ENCODE results near the gene FAM222B.
"Not testable (repeated sequence)": the region's sequence is repeated elsewhere in the genome, so short reads cannot be mapped to it uniquely, and the experiment has no call there.

The FAM222B gene

GRCh38 chr17:28726627-28727491, 115.7 kb downstream of the FAM222B start:
- DNase-seq (ENCODE audit: low spot score): peak; percentile 93

DNA sequence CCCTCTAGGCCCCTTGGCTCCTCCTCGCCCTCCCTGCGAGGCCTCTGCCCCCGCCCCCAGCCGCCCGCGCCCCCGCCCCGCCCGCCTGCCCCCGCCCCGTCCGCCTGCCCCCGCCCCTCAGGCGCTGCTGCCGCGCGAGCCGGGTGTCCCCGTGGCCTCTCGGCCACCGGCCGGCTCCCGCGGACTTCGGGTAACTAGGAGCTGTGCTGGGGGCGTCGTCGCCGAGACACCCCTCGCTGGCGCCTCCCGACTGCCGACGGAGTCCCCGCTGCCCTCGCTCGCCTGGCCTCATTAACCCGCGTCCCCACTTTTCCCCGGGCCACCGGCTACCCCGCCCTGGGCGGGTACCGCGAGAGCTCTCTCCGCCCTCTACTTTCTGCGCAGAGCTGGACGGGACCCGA, 116.4 kb downstream of the FAM222B start, which contains the start of gene TLCD1:
Gene TLCD1, minus strand, starts transcription at position 8 of the 401 bp plus-strand sequence. CDS start 136 bp downstream, outside the sequence.
- no peak for DNase-seq (ENCODE audit: low spot score)

- DNase-seq (ENCODE audit: low spot score): no peak
Observed at GRCh38 chr17:28725660-28726225, 116.8 kb downstream of the FAM222B start.

DNA sequence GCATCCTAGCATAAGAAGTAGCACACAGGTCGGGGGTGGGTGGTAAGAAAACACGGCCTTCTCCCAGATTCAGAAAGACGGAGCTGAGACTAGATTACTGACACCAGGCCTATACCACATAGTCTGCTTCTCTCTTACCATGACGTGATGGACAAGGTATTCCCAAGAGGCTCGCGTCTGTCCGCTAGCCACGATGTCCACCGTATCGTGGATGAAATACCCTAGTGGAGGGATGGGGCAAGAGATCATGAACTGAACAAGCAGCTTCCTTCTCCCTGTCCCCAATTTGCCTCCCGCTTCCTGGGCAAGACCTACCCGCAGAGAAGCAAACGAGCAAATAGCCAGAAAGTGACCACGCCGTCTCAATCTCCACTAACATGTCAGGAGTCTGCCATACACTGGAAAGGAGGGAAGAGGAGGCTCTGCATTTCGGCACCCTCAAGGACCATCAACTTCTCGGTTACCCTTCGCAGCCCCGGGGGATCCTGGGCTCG, 117.4 kb downstream of the FAM222B start:
- no peak for DNase-seq (ENCODE audit: low spot score)

- no peak for DNase-seq (ENCODE audit: low spot score)
Observed at GRCh38 chr17:28724500-28725165, 118.0 kb downstream of the FAM222B start.

GRCh38 chr17:28723836-28724499, 118.6 kb downstream of the FAM222B start:
- DNase-seq (ENCODE audit: low spot score): not testable (repeated sequence)

DNA sequence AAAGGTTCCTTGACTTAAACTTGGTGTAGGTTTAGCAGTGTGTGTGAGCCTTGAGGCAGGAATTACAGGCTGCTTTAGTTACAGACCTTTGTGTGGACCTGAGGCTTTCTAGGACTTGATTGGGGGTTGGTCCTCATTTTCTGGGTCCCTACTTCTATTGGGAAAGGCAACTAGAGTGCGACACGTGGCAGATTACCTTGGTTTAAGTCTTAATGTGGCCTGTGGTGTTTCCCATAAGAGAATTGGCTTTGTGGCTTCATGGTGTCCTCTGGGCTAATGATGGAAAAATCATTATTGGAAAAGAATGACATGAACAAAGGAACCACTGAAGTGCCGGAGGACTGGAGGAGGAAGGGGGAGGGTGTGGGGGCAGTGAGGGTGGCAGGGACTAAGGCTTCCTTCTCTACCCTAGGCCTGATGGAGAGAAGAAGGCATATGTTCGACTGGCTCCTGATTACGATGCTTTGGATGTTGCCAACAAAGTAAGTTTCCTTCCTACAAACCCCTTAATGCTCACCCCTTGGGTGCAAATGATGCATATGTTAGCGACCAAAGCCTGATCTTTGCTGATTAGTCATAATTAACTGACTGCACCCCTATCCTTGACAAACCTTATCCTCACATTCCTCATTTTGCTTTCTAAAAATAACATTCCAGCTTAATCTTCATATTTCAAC, 119.3 kb downstream of the FAM222B start:
- DNase-seq (ENCODE audit: low spot score): no peak

- no peak for DNase-seq (ENCODE audit: low spot score)
Observed at GRCh38 chr17:28722417-28723158, 120.0 kb downstream of the FAM222B start.

- DNase-seq (ENCODE audit: low spot score): not testable (repeated sequence)
Observed at GRCh38 chr17:28720997-28721329, 121.6 kb downstream of the FAM222B start.

DNA sequence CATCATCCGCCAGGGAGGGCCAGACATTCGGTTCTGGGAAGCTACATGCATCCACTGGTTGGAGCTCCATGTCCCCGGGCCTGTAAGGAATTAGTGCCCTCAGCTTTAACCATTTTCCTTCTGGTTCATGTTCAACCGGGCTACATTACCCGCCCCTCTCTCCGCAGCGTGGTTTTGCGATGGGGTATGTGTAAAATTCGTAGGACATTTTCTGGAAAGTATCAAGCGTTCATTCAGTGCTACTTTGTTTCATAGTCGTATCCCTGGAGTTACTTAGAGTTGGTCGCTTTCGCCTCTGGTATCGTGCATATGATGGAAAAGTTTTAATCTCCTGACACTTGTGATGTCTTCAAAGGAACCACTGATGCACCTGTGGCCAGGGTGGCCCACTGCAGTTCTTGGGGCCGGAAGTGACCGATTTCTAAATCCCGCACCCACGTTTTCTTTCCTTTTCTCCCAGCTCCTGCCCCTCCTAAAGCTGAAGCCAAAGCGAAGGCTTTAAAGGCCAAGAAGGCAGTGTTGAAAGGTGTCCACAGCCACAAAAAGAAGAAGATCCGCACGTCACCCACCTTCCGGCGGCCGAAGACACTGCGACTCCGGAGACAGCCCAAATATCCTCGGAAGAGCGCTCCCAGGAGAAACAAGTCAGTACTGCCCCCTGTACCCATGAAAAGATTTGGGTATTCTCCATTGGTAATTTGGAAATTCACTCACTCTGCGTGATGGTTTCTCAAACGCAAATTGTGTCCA, 122.2 kb downstream of the FAM222B start:
- DNase-seq (ENCODE audit: low spot score): no peak

DNA sequence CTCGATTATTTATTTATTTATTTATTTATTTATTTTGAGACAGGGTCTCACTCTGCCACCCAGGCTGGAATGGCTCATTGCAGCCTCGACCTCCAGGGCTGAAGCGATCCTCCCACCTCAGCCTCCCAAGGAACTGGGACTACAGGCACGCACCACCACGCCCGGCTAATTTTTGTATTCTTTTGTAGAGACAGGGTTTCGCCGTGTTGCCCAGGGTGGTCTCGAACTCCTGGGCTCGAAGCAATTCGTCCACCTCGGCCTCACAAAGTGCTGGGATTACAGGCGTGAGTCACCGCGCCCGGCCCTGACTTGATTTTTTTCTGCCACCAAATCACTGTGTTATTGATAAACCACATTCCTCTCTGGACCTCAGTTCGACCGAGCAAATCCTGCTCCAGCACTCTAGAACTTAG, 123.6 kb downstream of the FAM222B start:
- no peak for DNase-seq (ENCODE audit: low spot score)

DNA sequence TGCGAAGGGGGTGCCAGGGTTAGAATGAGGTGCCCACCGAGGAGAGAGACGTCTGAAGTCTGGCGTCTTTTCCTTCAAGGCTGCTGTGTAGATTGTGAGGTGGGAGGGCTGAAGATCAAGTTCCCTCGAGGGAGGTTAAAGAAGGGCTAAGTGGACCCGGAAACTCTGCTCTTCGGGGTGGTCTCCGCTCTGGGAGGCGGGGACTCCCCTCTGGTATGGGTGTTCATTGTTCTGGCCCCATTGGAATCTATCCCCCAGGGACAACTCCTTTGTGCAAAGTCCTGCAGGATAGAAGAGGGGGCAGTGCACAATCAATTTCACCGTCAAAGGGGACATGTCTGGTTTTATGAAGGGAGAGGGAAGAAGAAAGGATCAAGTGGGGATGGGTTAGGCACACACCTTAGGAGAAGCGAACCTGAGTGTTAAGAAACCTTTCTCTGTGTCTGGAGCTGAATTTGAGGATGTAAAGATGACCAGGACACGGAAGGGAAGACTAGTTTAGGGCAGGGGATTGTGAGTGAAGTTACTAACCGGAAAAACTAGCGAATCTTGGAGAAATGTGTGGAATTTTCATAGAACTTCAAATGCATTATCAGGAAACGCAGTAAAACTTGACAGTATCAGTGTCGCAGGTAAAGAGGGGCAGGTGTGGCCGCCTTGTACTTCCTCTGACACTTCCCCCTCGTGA, 124.1 kb downstream of the FAM222B start:
- DNase-seq (ENCODE audit: low spot score): no peak

- peak; percentile 25 for DNase-seq (ENCODE audit: low spot score)
Observed at GRCh38 chr17:28717578-28718332, 124.8 kb downstream of the FAM222B start, which contains the start of gene RAB34. Gene RAB34, minus strand, starts transcription at chr17:28717868. Its CDS starts 602 bp downstream, at chr17:28717266.

- no peak for DNase-seq (ENCODE audit: low spot score)
Observed at GRCh38 chr17:28716740-28717577, 125.6 kb downstream of the FAM222B start.

GRCh38 chr17:28715217-28715616, 127.4 kb downstream of the FAM222B start:
- no peak for DNase-seq (ENCODE audit: low spot score)

DNA sequence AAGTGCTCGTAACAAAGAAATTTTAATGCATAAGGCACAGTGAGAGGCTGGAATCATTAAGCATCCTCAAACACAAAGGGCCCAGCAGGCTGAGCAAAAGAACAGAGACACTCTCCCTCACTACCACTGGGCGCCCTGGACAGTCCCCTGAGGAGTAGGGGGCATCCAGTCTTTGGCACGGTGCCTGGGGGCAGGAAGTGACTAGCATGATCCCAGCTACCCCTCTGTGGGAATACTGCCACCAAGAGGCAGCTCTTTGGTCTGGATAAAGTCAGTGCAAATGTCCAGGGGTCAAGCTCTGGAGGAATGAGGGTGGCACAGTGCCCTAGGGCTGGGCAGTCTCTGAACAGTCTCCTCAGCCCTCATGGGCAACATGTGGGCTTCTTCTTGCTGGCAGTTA, 128.3 kb downstream of the FAM222B start:
- no peak for DNase-seq (ENCODE audit: low spot score)

GRCh38 chr17:28712705-28713415, 129.7 kb downstream of the FAM222B start:
- no peak for DNase-seq (ENCODE audit: low spot score)
